Activated B cell treated with CpG ODN at 0.5 μM for 24 hours (primary cell): Measurements from ENCODE around the gene RCOR3. TPM values are rescaled to one million over a fixed set of nuclear protein-coding genes. Genes with fewer than 3 reads are reported as not detected.

ENCODE experiments used
- ATAC-seq: fragments of 200-7000 bp; cut with Tn5 transposase; one replicate; pipeline ENCODE4 v1.10.0; 2021; ENCODE audit warnings: low read depth, mild to moderate bottlenecking, moderate library complexity
- CTCF ChIA-PET: fragments of 350-600 bp; sonication (Branson Sonifier 250); formaldehyde crosslinking; loops from one replicate; lab custom pipeline; 2021; ENCODE audit warnings: antibody characterized with exemption; lab: Charles Lee
- POLR2A ChIA-PET: fragments of 350-600 bp; sonication (Branson Sonifier 250); formaldehyde crosslinking; loops from one replicate; lab custom pipeline; 2021; ENCODE audit warnings: antibody characterized with exemption; lab: Charles Lee
- DNase-seq: peaks from one replicate; pipeline ENCODE4 v3.0.0; 2022
- H3K27ac Mint-ChIP-seq: one replicate; pipeline ENCODE4 v1.8.0; 2020; ENCODE audit warnings: mixed read lengths
- H3K27me3 Mint-ChIP-seq: one replicate; pipeline ENCODE4 v1.8.0; 2021; ENCODE audit warnings: mixed read lengths
- H3K36me3 Mint-ChIP-seq: one replicate; pipeline ENCODE4 v1.8.0; 2021; ENCODE audit warnings: low read depth, mixed read lengths
- H3K4me1 Mint-ChIP-seq: one replicate; pipeline ENCODE4 v1.8.0; 2021; ENCODE audit warnings: mixed read lengths
- H3K4me3 Mint-ChIP-seq: one replicate; pipeline ENCODE4 v1.8.0; 2020; ENCODE audit warnings: mild to moderate bottlenecking, mixed read lengths
- H3K9me3 Mint-ChIP-seq: one replicate; pipeline ENCODE4 v1.8.0; 2020; ENCODE audit warnings: mixed read lengths
- intact Hi-C: fragments of 100-400 bp; cut with micrococcal nuclease; formaldehyde crosslinking; loops from one replicate; pipeline ENCODE4 v1.15.1; 2024
- total RNA-seq: library from RNA; stranded (reverse); gene quantifications from 2 replicates; pipeline ENCODE4 v1.2.3, GENCODE V29; 2022
- TF ChIP-seq, protein P1 (sequence below): fragments of 200-600 bp; IDR thresholded peaks from one replicate; pipeline ENCODE4 v1.8.0; 2022; ENCODE audit warnings: antibody characterized with exemption, mild to moderate bottlenecking

The RCOR3 gene
- total RNA-seq, 1 donor from 2014 or later: 72.3 TPM

GRCh38 chr1:211257826-211258225 lies 1.3 kb upstream of the RCOR3 start:
- TF ChIP-seq, protein P1, sequence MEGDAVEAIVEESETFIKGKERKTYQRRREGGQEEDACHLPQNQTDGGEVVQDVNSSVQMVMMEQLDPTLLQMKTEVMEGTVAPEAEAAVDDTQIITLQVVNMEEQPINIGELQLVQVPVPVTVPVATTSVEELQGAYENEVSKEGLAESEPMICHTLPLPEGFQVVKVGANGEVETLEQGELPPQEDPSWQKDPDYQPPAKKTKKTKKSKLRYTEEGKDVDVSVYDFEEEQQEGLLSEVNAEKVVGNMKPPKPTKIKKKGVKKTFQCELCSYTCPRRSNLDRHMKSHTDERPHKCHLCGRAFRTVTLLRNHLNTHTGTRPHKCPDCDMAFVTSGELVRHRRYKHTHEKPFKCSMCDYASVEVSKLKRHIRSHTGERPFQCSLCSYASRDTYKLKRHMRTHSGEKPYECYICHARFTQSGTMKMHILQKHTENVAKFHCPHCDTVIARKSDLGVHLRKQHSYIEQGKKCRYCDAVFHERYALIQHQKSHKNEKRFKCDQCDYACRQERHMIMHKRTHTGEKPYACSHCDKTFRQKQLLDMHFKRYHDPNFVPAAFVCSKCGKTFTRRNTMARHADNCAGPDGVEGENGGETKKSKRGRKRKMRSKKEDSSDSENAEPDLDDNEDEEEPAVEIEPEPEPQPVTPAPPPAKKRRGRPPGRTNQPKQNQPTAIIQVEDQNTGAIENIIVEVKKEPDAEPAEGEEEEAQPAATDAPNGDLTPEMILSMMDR: no peak
- peak overlapping the region; percentile 93 for H3K4me3 Mint-ChIP-seq
- ATAC-seq (no peak), DNase-seq (no peak)
- intact Hi-C loops: loop anchor here (1.0 to 10.0 kb wide), 7 partner anchors 123 to 1757 kb away; partner anchors contain the start of genes ANGEL2, C1orf74, DTL and HHAT
- H3K27me3 Mint-ChIP-seq: peaks cover 4% of the 10 kb centered on the region
- peaks cover 13% of the 10 kb centered on the region for H3K36me3 Mint-ChIP-seq
- H3K4me1 Mint-ChIP-seq: peaks cover 20% of the 10 kb centered on the region
- POLR2A ChIA-PET: interaction anchor here (0.6 to 3.2 kb wide), 8 partner anchors 66 to 585 kb away, joined by 3 to 11 read pairs (median 4); partner anchors contain the start of gene TRAF5
- CTCF ChIA-PET: interaction anchor here (1.1 to 1.4 kb wide), 3 partner anchors 93 to 256 kb away, joined by 3 to 6 read pairs (median 3); no protein-coding TSS in a partner anchor
- H3K9me3 Mint-ChIP-seq: no peaks in the 10 kb centered on the region
- peak overlapping the region; percentile 97 for H3K27ac Mint-ChIP-seq

DNA sequence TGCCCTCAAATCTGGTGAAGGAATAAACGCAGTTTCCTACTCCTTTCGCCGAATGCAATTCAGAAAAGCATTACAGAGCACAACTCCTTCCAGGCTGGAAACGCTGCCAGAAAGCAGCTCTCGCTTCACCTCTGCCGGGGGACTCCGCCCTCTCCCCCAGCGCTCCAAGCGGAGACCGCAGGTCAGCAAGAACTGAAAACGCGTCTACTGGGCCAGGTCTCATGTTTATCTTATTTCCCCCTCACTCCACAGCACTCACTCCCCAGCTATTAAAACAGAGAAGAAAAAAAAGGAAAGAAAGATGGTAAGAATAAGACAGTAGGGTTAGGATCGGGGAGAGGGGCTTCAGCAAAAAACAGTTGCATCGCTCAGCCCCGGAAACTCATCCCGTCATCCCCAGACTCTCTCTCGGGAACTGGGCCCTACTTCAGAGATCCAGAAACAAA lies 833 bp upstream of the RCOR3 start:
- peak; percentile 48 for DNase-seq
- CTCF ChIA-PET: interaction anchor here (1.1 to 1.4 kb wide), 3 partner anchors 93 to 256 kb away, joined by 3 to 6 read pairs (median 3); no protein-coding TSS in a partner anchor
- H3K36me3 Mint-ChIP-seq: peaks cover 15% of the 10 kb centered on the region
- POLR2A ChIA-PET: interaction anchor here (0.6 to 3.2 kb wide), 11 partner anchors 50 to 1010 kb away, joined by 3 to 11 read pairs (median 4); partner anchors contain the start of gene TRAF5
- no peaks in the 10 kb centered on the region for H3K9me3 Mint-ChIP-seq
- no peaks in the 10 kb centered on the region for H3K27me3 Mint-ChIP-seq
- H3K27ac Mint-ChIP-seq: peak overlapping the region; percentile 97
- intact Hi-C loops: loop anchor here (1.0 to 10.0 kb wide), 7 partner anchors 123 to 1756 kb away; partner anchors contain the start of genes ANGEL2, C1orf74, DTL and HHAT
- peak; percentile 16 for ATAC-seq
- H3K4me3 Mint-ChIP-seq: peak overlapping the region; percentile 93
- H3K4me1 Mint-ChIP-seq: peaks cover 20% of the 10 kb centered on the region
- TF ChIP-seq, protein P1: no peak

DNA sequence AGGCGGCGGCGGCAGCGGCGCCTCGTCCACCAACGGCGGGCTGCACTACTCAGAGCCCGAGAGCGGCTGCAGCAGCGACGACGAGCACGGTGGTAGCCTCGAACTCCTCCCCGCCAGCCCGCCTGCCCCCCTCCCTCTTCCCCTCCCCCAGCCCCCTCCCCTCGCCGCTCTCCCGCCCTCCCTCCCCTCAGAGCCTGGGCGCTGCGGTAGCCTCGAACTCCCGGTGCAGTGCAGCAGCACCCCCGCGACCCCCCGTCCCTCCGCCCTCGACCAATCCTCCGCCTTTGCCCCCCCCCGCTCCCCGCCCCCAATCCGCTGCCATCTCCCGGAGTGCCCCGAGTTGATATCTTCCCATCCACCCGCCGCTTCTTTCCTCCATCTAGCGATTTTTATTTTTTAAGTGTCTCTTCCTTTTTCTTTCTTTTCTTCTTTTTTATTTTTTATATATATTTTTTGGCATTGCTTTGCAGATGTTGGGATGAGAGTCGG lies 516 bp downstream of the RCOR3 start:
- no peak for DNase-seq
- TF ChIP-seq, protein P1: no peak

DNA sequence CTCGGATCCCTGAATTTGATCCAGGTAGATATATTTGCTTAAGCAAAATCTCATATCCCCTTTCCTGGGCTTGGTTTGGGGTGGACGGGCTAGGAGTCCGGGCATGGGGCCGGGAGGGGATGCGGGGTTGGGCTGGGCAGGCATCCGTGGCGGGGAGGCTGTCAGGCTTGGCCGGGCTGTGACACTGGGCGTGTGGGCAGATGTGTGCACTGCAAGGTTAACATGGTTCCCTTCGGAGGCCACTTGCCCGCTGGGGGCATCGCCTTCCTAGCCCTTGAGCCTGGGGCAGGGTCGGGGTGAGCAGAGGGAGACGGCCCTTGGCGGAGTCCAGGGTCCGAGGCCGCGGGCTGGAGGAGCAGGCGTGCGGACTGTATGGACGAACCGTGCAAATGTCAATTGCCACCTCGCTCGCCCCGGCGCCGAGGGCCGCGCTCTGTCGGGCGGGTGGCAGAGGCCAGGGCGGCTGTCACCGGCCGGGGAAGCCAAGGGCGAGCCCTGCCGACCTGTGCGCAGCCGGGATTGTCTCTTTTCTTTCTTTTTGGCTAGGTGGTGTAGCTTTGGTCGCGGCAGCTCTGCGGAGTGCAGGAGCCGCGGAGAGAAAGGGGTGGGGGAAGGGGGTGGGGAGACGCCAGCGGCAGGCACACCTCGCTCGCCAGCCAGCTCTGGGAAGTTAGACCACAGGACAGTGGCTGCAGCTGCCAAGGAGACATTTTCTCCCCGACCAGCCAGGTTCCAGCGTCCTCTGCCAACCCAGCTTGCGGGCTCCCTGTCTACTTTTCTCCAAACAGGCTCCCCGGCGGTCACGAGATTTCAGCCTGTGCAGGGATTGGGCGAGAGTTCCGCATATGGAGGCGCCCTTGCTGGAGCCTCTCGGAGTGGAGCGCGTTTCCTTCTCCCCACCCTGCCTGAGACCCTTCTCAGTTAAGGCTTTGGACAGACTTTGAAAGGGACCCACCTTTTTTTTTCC lies 1.3 kb downstream of the RCOR3 start:
- ATAC-seq (peak; percentile 32), DNase-seq (peak; percentile 54)
- H3K4me1 Mint-ChIP-seq: peaks cover 22% of the 10 kb centered on the region
- peak overlapping the region; percentile 93 for H3K4me3 Mint-ChIP-seq
- TF ChIP-seq, protein P1: no peak
- peaks cover 24% of the 10 kb centered on the region for H3K36me3 Mint-ChIP-seq
- peak overlapping the region; percentile 80 for H3K27ac Mint-ChIP-seq
- H3K9me3 Mint-ChIP-seq: no peaks in the 10 kb centered on the region
- intact Hi-C loops: loop anchor here (2.0 to 5.0 kb wide), 2 partner anchors 14 to 1532 kb away; partner anchors contain the start of genes NSL1 and TATDN3
- ChIA-PET POLR2A (interaction anchor here (0.5 to 3.2 kb wide), 9 partner anchors 16 to 1306 kb away, joined by 3 to 11 read pairs (median 5); partner anchors contain the start of genes DTL, INTS7 and TRAF5), CTCF (interaction anchor here (0.9 kb wide), 1 partner anchor 50 kb away, joined by 3 read pairs; no protein-coding TSS in a partner anchor)
- H3K27me3 Mint-ChIP-seq: no peaks in the 10 kb centered on the region

More for the DNA sequence above, 516 bp downstream of the RCOR3 start:
- Mint-ChIP-seq H3K4me3 (peak overlapping the region; percentile 93), H3K9me3 (no peaks in the 10 kb centered on the region), H3K27ac (peak overlapping the region; percentile 91), H3K27me3 (no peaks in the 10 kb centered on the region), H3K4me1 (peaks cover 22% of the 10 kb centered on the region), H3K36me3 (peaks cover 22% of the 10 kb centered on the region)
- ChIA-PET CTCF (no interaction called here), POLR2A (interaction anchor here (0.6 to 3.2 kb wide), 6 partner anchors 22 to 1307 kb away, joined by 5 to 11 read pairs (median 6); partner anchors contain the start of genes DTL, INTS7 and TRAF5)
- peak; percentile 17 for ATAC-seq
- intact Hi-C loops: loop anchor here (1.0 to 10.0 kb wide), 15 partner anchors 15 to 1755 kb away; partner anchors contain the start of genes ANGEL2, C1orf74, DTL and HHAT
